DMS114 treated with DMSO at 0.1 percent for 48 hours (cell line): Measurements from ENCODE around the gene NARS2.

ENCODE experiments used
- DNase-seq: peaks from one replicate; lab custom pipeline; 2025; ENCODE audit not compliant: unreplicated experiment; lab: John Stamatoyannopoulos, UW

The NARS2 gene

DNA sequence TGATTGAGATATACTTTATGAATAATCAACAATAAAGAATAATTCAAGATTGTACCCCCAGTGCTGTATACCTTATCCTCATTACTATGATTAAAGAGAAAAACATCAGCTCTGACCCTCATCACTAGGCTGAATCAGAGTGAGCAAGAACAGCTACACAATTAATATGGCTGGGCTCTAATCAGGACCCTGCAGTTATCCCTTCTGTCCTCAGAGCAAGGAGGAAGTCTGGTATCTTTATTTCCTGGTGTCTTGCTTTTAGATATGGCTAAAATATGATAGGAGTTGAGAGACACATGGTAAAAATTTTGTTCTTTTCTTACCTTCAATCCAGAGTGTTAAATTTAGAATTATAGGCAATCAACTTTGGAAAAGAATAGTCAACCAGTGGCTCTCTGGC, 128.5 kb downstream of the NARS2 start:
- no peak for DNase-seq

- no peak for DNase-seq
Measured at GRCh38 chr11:78444726-78445125, 129.9 kb downstream of the NARS2 start.

DNA sequence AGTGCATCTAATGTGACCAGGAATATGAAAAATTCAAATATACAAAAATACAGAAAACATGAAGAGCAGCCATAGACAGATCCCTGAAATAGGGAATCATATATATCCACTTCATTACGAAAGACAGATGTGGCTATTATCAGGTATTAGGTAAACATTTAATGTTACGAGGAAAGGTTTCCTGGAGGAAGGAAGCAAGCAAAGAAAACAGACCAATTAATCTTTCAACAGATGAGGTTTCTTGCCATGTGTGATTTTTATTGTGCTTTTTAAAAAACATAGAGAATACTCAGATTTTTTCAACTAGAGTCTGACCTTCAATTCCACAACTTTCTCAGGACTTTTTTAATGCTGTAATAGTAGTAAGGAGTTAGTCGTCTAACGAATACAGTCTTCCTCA, 132.7 kb downstream of the NARS2 start:
- no peak for DNase-seq

DNA sequence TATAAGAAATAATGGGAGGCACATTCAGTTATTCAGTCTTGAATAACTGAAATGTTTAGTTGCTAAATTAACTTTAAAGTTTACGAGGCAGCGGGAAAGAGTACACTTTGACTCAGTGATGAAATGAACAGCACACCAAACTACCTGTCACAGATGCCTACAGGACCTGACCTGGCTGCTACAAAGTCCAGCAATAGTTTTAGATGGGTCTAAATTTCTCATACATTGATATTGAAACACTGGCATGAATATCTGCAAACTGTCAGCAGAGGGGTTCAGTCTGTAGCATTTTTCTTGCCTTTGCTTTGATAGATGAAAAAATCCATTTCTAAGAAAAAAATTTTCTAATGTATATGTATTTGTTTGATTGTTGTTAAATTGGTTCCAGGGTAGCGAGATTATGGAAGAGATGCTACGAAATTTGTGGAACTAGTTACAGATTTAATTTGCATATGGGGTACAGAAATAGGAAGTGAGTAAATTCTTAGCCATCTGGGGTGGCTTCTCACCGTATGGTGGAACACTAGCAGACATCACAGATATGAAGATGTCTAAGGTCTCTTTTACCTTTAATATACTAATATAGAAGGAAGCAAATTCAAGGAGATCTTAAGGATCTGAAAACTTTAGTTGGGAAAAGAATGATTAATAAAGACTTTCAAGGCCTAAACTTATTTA, 136.2 kb downstream of the NARS2 start:
- no peak for DNase-seq

DNA sequence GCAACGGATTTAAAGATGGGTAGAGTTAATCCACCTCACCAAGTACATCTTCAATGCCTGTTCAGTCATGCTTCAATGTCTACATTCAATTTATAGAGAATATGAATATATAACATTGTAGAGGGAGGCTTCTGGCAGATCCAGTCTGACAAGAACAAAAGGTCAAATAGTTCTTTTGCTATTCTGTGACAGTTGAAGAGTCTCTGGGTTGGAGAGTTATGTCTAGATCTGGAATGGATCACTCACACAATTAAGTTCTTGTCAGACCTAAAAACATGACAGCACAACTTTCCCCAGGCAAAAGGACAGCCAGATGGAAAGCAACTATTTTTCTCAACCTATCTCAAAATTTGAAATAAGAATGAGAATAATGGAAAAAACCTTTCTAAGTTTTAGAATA, 141.7 kb downstream of the NARS2 start:
- no peak for DNase-seq

DNA sequence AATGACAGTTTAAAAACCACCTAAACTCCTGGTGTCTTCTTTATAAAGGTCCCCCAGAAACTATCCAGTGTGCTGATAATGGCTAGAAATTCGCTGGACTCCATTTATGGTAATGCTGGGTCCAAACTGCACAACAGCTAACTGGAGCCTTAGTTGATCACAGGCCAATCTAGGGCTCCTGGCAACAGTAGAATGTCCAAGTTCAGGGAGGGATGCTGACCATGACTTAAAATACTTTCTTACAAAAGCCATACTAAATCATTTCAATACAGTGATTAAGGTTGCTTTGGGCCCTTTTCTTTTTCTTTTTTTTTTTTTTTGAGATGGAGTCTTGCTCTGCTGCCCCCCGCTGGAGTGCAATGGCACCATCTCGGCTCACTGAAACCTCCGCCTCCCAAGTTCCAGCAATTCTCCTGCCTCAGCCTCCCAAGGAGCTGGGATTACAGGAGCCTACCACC, 142.6 kb downstream of the NARS2 start:
- DNase-seq = no peak

- no peak for DNase-seq
Measured at GRCh38 chr11:78429660-78430059, 145.0 kb downstream of the NARS2 start.

GRCh38 chr11:78429209-78429608, 145.5 kb downstream of the NARS2 start:
- DNase-seq = no peak

DNA sequence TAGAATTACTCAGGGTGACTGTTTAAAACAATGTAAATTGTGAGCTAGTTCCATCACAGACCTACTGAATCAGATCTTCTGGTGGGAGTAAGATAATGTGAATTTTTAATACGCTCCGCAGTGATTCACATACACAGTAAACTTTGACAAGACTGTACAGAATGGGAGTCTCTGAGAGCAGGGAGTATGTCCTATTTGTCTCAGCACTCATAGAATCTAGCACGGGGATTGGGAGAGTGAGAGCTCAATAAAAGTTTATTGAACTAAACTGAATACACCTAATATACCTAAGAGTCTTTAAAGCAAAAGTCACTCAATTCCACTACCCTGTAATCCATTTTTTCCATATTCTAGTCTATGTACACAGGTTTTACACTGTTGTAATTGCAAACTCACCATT, 145.9 kb downstream of the NARS2 start:
- DNase-seq = no peak

DNA sequence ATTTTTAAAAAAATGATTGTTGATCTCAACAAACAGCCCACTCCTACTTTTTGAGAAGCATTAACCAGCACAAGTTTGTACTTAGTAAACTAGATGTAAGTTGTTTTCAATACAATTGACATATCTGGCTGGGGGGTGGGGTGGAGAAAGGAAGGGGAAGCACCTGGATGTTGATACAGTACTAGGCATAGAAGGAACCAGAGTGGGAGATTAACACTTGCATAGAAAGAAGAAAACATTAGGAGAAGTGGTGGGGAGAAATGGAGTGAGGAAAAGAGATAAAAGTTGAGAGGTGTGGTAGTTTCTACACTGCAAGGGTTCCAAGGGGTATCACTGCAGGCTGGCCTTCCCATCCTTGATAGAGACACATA, 146.4 kb downstream of the NARS2 start:
- DNase-seq = no peak

DNA sequence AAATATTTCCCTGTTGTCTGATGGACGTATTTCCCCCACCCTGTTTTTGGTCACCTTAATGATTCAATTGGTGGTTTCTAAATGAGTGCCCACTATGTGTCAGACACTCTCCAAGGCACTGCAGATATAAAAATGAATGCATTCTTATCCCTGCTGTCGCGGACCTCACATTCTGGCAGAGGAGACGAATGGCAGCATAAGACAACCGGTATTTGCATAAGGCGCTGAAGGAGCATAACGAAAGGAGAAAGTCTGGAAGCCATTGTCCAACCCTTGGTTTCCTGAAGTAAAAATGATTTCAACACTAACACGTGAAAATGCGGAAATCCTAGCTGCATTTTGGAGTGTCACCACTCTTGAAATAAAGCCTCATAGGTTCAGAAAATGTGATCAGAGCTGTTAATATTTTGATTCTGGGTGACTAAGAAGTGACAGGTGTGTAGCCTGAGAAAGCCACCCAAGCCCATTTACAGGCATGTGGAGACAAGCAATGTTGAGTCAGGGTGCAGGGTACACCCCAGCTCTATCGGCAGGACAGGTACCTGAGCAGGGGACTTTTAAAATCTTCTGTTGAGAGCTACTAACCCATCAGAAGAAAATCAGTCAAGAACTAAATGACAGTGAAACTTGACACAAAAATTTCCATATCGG, 146.9 kb downstream of the NARS2 start:
- DNase-seq = no peak

GRCh38 chr11:78426845-78427244, 147.8 kb downstream of the NARS2 start:
- no peak for DNase-seq

GRCh38 chr11:78425399-78426070, 149.1 kb downstream of the NARS2 start:
- DNase-seq = no peak

- DNase-seq = no peak
Measured at GRCh38 chr11:78424334-78425270, 150.1 kb downstream of the NARS2 start.

DNA sequence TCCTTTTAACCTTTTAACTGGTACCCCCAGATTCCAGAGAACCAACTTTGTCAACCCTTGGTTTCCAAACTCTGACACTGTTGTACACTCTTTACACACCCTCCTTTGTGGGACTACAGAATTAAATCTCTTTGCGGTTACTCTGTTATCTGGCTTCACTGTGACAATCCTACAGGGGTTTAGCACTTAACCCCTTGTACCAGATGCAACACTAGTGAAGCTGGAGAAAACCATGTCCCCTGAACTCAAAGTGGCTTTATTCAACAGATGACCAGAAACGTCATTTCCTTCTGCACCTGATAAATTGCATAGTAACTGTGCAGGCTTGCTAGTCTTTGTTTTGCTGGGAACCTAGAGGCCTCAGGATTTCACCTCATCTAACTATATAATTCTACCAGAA, 151.4 kb downstream of the NARS2 start:
- no peak for DNase-seq

DNA sequence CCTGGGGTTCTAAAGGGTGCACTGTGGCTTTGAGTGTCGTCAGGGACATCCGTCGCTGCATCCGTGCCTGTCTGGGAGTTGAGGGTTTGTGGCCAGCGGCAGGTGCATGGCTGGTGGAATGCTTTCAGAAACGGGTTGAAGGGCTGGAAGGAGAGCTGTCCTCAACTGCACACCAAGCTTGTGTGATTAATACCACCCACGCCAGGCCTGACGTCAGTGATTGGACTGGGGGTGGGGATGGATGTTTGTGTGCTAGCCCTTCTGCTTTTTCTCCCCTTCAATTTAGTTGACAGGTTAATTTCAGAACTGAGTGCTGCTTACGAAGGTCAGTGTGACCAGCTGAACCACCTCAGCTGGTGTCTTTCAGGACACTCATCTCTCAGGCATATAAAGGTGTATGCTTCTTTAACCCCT, 153.9 kb downstream of the NARS2 start:
- no peak for DNase-seq

DNA sequence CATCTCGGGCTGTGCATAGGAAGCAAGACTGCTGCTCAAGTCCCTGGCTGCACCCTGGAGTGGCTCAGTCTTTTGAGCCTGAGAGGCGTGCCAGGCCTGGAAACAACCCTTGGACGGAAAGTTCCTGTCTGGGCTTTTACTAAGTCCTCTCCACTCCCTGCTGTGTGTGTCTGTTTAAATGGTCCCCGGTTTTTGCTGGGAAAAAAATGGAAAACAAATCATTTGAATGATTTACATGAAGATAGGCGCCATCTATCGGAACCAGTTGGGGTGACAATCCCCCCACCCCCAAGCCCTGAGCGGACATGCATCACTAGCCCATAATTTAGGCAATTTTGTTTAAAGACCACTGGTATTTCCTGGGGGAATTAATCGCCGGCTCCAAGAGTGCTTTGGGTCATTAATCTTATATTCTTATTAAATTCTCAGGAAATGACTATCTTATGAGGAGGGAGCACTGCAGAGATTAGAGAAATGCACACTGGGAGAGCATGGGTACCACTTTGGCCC, 154.4 kb downstream of the NARS2 start:
- DNase-seq = peak; percentile 40

GRCh38 chr11:78419327-78419726, 155.3 kb downstream of the NARS2 start:
- DNase-seq = no peak

- no peak for DNase-seq
Measured at GRCh38 chr11:78418584-78419211, 156.0 kb downstream of the NARS2 start.

DNA sequence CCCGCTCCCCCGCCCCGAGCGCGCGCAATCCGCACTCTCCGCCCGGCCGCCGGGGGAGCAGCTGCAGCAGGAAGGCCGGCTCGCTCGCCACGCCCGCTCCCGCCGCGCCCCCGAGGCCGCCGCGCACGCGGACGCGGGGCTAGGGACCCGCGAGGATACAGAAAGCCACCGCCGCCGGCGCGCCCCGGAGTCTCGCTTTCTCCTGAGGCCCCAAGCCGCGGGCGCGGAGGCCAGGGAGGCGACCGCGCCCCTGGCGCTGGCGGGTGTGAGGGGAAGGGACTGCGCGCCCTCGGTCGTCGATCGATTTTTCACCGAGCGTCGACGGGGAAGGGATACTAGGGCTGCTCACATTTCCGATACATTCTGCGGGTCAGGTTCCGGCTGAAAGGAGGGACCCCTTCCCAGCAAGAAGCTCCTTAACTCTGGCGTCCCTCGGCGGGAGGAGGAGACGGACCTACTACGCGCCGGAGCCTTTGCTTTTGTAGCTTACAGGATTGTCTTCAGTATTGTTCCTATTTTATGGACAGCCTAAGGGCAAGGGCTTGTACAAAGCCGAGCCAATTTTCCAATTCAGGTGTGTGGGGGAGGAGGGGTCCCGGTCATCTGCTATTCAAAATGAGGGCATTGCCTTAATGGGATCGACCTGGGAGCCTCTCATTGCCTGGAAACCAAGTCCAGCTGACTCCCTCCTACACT, 156.6 kb downstream of the NARS2 start:
- DNase-seq = peak; percentile 12
